NCI-H146 (cell line): ENCODE measurements around the gene HEATR5A.

Experiments
- DNase-seq: peaks from one replicate; lab custom pipeline; 2025; lab: John Stamatoyannopoulos, UW

HEATR5A gene

DNA sequence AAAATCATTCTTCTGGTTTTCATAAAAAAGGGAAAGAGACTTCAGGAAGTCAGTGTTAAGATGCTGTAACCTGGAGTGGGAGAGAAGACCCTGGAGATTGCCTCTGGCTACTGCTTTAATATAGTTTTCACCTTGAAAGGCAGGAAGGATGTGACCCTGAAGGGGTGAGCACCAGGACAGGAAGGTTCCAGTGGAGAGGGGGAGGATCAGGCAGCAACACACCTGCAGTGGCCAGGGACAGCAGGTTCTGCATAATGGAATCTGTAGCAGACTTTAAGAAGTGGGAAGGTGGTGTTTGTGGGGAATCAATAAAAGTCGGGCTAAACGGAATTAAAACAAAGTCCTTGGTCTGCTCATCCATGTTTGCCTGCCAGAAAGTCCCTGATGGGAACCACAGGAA is 6.3 kb upstream of the HEATR5A start:
- DNase-seq, result no peak

GRCh38 chr14:31425905-31426304 is 5.6 kb upstream of the HEATR5A start:
- no peak for DNase-seq

- no peak for DNase-seq
Observed at GRCh38 chr14:31421200-31421599, 850 bp upstream of the HEATR5A start.

GRCh38 chr14:31419967-31420318 is 407 bp downstream of the HEATR5A start:
- DNase-seq, result peak; percentile 76

- no peak for DNase-seq
Observed at GRCh38 chr14:31419179-31419966, 977 bp downstream of the HEATR5A start.

- DNase-seq, result no peak
Observed at GRCh38 chr14:31418440-31418839, 1.9 kb downstream of the HEATR5A start.

DNA sequence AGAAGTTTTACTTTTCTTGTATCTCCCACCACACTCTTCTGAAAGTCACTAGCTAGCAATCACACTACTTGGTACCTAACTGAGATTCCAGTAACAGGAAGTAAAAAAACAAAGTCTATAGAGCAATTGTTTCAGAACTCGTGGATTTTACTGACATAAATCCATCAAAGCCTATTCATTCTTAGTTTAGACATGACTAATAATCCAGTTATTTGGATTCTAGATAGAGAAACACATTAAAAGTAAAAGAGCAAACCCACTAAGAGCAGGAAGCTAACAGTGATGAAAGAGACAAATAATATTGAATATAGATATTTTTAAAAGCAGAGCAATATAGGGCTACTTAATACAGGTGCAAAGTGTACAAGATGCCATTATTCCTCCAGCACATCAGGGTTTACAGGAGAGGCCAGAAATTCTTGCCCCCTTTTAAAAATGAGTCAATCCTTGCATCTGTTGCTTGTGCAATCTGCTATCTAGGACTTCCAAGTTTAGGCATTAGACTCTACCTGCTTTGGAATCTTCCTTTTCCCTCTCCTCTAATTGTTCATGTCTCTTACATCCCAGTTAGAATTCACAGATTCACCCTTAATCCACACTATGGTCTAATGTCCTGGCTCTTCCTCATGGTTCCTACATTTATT is 6.0 kb downstream of the HEATR5A start:
- no peak for DNase-seq

DNA sequence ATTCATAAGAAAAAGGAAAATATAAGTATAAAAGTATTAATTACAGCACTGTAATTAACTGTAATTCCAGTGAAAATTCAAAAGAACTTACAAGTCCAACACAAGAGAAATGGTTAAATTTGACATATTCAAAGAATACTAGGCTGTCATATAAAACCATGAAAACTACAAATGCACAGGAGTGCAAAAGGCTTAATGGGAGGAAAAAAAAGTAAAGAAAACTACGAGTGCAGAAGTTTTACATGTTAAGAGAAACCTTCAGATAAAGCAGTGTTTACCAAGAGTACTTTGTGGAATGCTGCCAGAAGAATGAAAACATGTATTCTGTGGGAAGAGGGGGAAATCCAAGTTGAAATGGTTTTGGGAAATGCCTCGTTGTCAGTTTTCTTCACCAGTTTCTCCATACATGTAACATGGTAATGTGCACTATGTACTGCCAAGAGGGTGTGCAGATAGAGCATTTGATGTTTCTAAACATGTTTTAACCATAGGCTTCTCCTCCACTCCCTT is 9.1 kb downstream of the HEATR5A start:
- no peak for DNase-seq

- DNase-seq, result no peak
Observed at GRCh38 chr14:31410048-31410650, 10.2 kb downstream of the HEATR5A start.

DNA sequence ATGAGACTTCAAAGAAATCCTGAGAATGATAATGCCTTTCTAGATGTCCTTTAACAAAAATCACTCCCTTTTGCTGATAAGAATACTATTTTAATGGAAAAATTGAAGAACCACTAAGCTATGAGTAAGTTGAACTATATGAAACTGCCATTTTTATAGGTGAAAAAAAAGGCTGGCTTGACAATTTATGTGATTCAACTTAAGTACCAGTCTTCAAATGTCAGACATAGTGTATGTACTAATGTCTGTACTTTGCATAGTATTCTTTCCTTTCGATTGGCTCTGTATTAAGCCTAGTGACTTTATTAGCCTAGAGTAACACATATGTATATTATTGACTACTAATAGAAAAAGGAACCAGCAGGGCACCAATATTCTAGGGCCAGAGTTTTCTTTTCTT is 11.9 kb downstream of the HEATR5A start:
- DNase-seq, result no peak

GRCh38 chr14:31405599-31406232 is 14.6 kb downstream of the HEATR5A start:
- no peak for DNase-seq

- no peak for DNase-seq
Observed at GRCh38 chr14:31405106-31405505, 15.2 kb downstream of the HEATR5A start.

DNA sequence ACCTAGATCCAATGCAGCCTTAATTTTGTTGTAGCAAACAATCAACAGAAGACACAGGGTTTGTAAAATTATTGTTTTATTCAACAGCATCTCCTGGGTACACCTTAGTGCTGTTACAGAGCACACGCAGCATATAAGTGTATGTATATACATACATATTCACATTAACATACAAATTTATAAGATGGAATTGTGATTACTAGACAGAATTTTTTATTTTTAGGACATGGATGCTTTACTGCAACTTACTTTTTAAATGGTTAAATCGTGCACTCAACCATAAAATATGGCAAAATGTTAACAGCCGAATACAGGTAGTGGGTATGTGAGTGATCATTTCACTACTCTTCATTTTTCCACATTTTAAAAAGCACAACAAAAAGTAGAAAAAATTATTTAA is 16.6 kb downstream of the HEATR5A start:
- no peak for DNase-seq

GRCh38 chr14:31402764-31403439 is 17.4 kb downstream of the HEATR5A start:
- no peak for DNase-seq

GRCh38 chr14:31401369-31401932 is 18.9 kb downstream of the HEATR5A start:
- no peak for DNase-seq

- no peak for DNase-seq
Observed at GRCh38 chr14:31400031-31400638, 20.2 kb downstream of the HEATR5A start.

GRCh38 chr14:31395572-31396205 is 24.7 kb downstream of the HEATR5A start:
- DNase-seq, result no peak

DNA sequence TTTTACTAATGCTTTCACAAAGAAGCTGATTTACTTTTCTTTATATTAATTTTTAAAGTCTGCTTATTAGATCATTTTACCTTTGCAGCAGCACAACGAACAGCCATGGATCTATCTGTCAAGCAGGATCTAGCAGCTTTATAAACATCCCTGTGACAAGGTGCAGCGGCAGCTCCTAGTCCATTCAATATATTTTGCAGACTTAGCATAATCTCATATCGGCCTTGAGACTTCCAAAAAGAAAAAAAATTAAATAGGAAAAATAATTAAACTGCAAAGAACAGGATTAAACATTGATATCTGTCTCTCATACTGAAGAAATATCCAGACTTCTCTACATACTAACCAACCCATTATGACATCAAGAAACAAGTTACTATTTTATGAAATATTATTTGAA is 25.2 kb downstream of the HEATR5A start:
- DNase-seq, result no peak

GRCh38 chr14:31391977-31392503 is 28.3 kb downstream of the HEATR5A start:
- DNase-seq, result no peak

GRCh38 chr14:31391473-31391872 is 28.9 kb downstream of the HEATR5A start:
- DNase-seq, result no peak

- no peak for DNase-seq
Observed at GRCh38 chr14:31389946-31390345, 30.4 kb downstream of the HEATR5A start.
